GM18508 (cell line): ENCODE results near the gene EPGN.

Experiments
- ATAC-seq: cut with Tn5 transposase; IDR thresholded peaks from one replicate; pipeline ENCODE4 v1.9.1; 2021; ENCODE audit warnings: moderate number of reproducible peaks; ENCODE audit not compliant: insufficient read depth, unreplicated experiment

EPGN gene

DNA sequence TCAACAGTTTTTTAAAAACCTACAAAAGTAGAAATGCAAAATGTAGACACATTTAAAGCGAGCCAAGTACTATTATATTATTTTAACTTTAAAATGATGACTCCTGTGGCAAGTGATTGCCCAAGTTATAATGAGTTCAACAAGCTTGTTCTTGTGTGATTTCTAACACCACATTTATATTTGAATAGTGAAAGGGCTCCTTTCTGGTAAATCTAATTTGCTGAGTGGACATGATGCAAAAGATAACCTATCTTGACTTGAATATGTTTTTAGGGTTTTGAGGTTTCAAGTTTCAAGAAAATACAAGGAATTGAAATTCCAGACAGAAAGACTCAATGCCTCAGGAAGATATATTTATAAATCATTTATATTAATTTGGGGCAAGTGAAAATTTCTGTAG lies 1.1 kb upstream of the EPGN start:
- ATAC-seq: no peak

DNA sequence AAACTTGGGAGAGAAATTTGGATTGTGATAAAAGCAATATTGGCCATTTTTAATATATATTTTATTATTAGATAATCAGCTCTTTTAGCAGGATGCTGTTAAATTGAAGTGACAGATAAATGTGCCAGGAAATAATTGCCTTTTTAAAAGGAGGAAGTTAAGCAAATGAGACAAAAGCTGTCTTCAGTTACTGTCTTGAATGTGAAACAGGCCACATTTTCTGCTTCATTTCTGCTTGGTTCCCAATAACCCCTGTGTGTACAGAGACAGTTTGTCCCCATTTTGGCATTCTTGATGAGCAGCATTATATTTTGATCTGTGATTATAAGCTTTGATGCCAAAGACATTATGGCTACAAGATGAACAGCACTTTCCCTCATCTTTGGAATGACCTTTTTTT lies 953 bp downstream of the EPGN start:
- ATAC-seq: no peak

DNA sequence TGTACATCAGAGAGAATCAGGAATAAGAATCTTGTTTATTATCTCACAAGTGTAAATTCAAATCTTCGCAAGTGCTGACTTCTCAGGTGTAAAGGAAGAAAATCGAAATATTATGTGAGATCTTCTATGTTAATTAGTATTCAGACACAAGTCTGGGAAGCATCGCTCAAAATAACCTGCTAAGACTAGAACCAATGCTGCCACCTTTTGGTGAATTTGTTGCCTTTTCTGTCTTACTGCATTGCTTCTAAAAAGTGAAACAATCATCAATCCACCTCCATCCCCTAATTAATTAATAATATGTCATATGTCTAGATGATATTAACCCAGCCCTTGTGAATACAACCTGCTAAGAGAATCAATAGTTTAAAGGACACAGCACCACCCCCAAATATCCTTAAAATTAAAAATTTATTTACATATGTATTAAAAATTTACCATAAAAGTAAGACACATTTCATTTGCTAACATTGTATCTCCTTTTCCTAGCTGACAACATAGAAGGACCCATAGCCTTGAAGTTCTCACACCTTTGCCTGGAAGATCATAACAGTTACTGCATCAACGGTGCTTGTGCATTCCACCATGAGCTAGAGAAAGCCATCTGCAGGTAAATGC lies 3.5 kb downstream of the EPGN start:
- peak; percentile 50 for ATAC-seq

DNA sequence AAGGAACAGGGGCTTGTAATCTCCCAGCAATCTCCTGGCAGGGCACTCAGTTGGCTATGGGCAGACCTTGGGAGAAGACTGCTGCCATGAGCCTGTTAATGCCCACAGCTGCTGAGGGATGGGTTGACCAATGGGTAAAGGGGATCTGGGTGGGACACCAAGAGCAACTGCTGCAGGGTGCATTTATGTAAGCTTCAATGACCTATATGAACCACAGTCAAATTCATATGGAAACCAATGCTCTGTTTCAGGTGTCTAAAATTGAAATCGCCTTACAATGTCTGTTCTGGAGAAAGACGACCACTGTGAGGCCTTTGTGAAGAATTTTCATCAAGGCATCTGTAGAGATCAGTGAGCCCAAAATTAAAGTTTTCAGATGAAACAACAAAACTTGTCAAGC lies 6.1 kb downstream of the EPGN start:
- ATAC-seq: no peak

DNA sequence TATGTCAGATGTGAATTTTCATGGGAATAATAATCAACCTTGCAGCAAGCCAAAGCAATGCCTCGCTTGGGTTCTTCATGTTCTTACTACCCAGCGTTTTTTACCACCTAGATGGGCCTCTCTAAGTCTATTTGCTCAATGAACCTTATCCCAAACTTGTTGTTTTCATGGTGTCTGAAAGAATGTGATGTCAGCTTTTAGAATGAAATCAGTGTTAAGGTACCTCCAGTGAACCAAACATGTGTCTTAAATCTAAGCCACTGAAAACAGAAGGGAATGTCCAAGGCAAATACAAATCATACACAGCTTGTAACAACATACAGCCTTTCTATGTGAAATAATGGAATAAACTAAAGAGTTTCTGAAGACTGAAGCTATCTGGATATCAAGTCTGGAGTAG lies 6.7 kb downstream of the EPGN start:
- no peak for ATAC-seq

DNA sequence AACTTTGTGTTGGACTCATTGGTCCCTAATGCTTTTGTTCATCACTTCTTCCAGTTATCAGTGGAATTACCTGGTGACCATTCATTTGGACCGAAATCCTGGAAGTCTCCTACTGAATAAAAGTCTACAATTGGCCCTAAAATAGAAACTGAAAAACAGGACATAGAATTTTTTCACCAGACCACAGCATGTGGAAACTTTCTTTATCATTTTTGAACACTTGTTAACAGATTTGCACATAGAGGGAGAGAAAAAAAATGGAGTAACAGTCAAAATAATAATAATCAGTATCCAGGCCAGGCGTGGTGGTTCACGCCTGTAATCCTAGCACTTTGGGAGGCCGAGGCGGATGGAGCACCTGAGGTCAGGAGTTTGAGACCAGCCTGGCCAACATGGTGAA lies 7.1 kb downstream of the EPGN start:
- ATAC-seq: no peak

DNA sequence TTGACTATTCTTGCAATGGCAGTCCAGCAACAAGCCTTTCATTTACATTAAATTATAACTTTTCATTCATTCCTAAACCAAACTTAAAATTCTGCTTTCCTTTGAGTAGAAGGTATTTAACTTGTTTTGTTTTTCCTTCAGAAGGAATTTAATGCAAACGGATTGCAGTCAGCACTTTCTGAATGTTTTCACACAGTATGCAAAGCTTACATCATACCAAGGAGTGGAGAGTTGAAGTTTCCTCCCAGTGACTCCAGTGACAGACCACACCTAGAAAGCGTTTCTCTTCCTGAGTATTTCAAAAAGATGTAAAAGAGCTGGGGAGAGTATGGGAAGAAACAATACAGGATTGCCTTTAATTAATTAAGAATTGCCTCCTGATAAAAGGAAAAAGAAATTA lies 8.1 kb downstream of the EPGN start:
- ATAC-seq: no peak

DNA sequence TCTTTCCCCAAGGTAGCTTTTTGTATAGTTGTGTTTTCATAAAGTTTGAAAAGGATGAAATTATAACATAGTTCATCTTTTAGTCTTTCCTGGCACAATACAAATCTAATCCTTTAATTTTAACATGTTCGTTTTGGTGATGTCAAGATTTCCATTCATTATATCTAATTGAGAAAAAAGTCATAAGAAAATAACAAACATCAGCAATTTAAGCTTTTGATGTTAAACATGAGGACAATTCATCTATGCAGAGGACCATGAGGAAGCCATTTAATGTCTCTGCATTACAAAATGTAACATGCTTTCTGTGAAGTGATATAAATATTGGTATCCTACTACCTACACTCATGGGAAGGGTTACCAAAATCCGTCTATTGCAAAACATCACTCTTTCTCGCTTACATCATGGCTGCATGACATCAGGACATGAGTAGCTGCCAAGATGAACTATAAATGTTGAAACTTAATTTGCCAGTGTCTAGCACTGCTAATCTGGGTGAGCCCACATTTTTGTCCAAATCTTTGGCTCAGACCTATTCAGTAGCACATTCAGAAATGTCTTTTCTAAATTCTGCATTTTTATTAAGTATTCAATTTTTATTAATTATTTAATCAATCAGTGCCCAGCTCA lies 9.5 kb downstream of the EPGN start:
- ATAC-seq: no peak

DNA sequence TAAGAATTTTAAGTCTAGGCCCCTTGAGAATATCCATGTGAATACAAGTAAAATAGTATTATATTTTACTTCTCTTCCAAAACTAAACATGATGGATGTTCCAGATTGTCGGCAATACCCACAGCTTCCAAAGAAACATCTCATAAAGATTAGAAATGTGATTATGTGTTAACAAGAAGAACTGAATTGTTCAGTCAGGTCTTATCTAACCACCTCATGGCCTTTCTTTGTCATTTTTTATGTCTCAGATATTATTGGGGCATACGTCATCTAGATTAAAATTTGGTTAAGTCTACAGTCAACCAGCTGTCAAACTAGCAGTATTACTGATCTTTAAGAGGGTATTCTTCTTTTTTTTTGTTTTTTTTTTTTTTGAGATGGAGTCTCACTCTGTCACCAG lies 10.0 kb downstream of the EPGN start:
- no peak for ATAC-seq

DNA sequence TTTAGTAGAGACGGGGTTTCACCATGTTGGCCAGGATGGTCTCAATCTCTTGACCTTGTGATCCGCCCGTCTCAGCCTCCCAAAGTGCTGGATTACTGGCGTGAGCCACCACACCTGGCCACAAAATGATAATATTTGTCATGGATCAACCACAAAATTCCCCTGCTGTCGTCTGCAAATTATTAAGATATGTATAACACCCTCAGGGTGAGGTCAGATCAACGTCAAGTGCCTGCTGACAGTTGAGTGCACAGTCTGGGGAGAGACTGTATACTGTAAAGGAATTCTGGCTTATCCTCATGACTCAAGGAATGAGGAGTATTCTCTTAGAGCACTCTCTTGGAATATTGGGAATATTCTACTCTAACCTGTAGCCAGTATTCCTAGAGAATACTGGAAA lies 11.2 kb downstream of the EPGN start:
- no peak for ATAC-seq

DNA sequence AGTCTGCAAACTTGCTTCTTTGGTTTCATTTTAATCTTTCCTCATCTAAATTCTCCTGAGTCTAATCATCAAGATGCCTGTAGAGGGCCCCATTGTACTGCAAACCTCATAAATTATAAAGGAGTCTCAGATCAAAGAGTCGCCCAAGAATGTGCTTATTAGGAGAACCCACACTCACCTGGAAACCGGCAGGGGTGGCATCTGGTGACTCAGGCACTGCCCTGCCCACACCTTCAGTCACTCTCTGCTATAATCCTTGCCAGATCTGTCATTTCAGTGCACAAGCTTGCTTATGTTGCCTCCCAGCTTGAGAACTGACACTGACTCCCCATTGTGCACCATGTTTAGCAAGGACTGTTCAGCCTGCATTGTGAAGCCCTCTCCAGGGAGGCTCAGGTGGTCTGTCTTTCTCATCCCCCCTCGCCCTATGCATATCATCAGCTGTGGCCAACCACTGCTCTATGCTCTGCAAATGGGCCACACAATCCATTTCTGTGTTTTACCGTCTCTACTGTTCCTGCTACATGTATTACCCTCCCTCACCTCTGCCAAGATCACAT lies 12.4 kb downstream of the EPGN start:
- peak; percentile 64 for ATAC-seq

DNA sequence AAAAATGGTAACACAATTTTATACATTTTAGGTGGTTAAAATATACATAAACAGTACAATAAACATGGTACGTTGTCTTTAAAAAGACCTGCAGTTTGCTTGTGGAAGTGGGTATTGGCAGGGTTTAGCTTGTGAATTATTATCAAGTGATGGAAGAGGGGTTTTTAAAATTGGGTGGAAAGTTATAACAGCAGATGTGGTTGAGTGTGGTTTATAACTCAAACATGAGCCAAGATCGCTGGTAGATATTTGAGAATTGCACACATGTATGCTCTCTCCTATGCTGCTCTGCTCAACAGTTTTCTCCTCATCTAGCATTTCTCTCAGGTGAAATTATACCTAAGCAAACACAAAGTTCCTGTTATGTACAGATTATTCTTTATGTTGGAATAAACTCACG lies 14.0 kb downstream of the EPGN start:
- no peak for ATAC-seq

DNA sequence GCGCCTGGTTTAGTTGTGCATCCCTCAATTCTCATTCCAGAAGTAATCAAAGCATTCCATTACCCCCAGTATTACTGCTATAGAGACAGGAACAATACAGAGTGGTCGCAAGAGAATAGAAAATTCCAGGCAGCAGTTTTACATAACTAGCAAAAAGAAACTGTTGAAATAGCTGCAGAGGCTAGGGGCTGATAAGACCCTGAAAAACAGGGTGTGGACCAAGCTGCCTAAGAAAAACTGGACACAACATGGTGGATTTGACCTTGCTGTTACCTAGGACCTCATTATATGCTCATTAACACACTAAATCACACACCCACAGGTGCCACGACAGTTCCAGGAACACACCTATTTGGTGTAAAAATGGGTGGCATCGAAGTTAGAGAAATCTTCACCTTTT lies 15.4 kb downstream of the EPGN start:
- ATAC-seq: no peak

DNA sequence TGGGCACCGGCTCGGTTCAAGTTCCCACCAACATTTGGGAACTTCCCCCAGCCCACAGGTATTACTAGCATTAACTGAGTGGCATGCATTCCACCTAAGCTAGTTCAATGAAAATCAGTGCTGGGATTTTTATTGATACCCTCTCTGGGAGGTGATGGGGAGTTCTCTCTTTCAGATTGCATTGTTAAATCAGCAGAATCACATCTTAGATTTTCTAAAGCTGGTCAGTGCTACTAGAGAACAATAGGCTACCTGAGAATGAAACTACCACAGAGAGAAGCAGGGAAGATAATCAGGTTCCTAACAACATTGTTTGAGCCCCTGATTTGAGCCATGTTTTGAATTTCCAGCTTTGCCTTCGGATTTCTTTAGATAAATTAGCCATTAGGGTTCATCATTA lies 16.0 kb downstream of the EPGN start:
- no peak for ATAC-seq

DNA sequence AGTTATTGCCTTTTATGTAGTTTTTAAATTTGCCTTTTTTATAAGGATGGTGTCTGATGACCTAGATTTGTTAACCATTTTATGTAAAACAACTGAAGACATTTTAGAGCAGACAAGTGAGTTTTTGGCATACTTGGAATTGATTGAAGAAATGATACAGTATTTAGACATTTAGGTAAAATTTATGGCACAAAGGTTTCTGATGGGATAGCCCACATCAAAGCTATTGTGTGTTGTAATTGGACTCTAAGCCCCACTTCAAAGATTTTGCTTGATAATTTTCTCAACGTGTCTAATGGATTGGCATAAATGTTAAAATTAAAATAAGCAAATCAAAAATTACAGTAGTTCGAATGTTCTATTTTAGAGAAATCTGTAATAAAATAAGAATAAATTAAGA lies 17.6 kb downstream of the EPGN start:
- ATAC-seq: no peak

DNA sequence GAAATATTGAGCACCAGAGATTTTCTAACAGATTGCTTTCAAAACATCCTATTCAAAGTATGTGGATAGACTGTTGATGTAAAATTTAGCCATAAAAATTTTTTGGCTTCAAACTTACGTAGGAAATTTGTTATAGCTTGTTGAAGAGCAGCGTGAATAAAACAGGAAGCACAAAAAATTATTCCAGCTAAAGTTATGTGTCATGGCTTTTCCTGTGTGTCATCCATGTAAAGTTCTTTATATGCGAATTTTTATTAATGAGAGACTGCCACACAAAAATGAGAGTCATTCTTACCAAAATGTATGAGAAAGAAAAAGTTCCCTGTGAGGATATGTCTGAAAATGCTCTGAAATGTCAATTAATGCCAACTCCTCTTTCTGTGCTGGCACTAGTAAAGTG lies 19.5 kb downstream of the EPGN start:
- ATAC-seq: no peak

DNA sequence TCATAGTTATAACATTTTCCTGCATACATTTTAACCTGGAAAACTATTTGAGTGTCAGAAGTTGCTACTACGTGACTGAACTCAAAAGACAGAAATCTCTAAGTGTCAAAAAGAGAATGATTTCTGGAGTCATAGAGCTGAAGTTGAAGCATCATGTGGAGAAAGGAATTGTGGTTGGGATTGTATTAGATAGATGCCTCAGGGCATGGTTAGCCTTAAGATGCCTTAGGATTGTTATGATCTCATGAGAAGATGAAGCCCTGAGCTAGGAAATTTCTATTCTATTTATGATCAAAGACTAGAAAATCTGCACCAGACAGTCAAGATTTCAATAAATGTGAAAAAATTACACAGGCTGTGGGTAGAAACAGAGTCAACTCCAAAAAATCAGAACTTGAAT lies 20.2 kb downstream of the EPGN start:
- no peak for ATAC-seq

DNA sequence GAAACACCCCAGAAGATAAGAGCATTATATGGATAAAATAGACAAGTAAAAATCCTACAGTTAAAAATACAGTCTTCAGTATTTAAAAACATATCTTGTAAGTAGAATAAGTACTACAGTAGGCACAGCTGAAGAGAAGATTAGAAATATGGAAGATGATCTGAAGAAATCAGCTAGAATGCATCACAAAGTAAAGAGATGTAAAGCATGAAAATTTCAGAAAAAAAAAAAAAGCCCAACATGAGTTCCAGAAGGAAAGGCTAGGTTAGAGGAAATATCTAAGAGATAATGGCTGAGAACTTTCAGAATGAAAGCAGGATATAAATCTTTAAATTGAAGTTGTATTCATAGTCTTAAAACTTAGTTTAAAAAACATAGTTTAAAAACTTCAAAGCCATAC lies 21.0 kb downstream of the EPGN start:
- no peak for ATAC-seq

DNA sequence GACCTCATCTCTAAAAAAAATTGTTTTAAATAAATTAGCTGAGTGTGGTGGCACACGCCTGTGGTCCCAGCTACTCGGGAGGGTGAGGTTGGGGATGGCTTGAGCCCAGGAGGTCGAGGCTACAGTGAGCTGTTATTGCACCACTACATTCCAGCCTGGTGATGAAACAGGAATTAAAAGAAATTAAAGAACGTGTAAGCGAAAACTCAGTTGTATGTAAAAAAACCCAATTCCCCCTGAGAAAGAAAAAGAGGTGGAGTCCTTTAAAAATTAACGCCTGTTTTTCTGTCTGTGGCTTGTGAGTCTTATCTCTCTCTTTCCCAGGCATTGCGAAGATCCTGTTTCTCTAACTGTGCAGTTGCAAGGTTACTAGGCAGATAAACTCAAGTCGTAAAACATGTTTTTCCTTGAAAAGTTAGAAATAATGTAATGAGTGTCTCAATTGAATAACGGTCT lies 22.1 kb downstream of the EPGN start:
- ATAC-seq: no peak

DNA sequence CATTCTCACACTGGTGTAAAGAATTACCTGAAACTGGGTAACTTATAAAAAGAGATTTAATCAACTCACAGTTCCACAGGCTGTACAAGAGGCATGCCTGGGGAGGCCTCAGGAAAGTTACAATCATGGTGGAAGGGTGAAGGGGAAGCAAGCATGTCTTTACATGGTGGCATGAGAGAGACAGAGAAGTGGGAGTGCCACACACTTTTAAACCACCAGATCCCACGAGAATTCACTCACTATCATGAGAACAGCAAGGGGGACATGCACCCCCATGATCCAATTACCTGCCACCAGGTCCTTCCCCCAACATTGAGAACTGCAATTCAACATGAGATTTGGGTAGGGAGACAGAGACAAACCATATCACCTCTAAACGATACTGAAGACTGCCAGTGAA lies 23.0 kb downstream of the EPGN start:
- no peak for ATAC-seq

DNA sequence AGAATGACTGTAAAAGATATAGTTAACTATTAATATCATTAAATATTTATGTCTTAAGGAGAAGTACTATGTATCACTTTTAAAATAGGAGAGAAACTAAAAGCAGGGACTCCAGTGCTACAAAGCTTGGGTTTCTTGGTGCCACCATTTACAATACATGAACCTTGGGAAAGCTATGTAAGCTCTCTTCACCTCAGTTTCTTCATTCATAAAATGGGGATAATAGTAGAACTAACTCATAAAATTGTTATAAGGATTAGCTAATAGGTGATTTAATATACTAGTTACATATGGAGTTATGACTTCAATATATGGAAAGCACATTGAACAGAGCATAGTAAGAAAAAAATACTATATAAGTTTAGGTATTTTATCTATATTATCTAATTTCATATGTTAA lies 23.7 kb downstream of the EPGN start:
- no peak for ATAC-seq

DNA sequence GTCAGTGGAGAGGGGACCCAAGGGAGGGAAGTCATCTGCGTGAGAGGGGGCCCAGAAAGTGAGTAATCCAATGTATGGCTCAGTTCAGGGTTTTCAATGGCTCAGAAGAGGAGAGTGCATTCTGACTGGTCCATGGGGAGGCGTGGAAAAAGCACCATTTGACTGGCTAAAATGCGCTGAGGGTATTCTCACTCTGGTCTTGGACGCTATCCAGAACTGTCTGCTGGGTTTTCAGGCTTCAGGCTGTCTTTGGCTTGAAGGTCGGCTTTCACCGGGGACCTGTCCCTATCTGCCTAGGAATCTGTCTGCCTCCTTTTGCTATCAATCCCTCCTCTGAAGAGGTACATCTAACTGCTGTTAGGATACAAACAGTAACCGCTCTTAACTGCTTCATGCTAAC lies 26.4 kb downstream of the EPGN start:
- ATAC-seq: no peak
